Peyer's patch (tissue), 4 donors: Measurements from ENCODE around the gene MPV17. TPM values are rescaled to one million over a fixed set of nuclear protein-coding genes. Genes with fewer than 3 reads are reported as not detected.

Experiments used
- DNase-seq, 3 donors: peaks; one replicate each; pipeline ENCODE4 v3.0.0-alpha.2; 2017 to 2019
- H3K27ac ChIP-seq, 4 donors: fragments of 200-600 bp; sonication (generic); one replicate each; pipeline ENCODE4 v1.5.1; 2016 to 2019
- H3K27me3 ChIP-seq, 2 donors: fragments of 200-600 bp; sonication (generic); one replicate each; pipeline ENCODE4 v1.5.1; 2019
- H3K36me3 ChIP-seq, 3 donors: fragments of 200-600 bp; sonication (generic); one replicate each; pipeline ENCODE4 v1.5.1; 2016 to 2019
- H3K4me1 ChIP-seq, 4 donors: fragments of 200-600 bp; sonication (generic); one replicate each; pipeline ENCODE4 v1.5.1; 2016 to 2019
- H3K4me3 ChIP-seq, 4 donors: fragments of 200-600 bp; sonication (generic); 1 replicate in 3 of 4; 2 replicates in 1 of 4; pipeline ENCODE4 v1.5.1; 2016 to 2019; ENCODE audit warnings: mild to moderate bottlenecking in 1 of 4
- H3K9me3 ChIP-seq, 4 donors: fragments of 200-600 bp; sonication (generic); one replicate each; pipeline ENCODE4 v1.5.1; 2016 to 2019; ENCODE audit warnings: mild to moderate bottlenecking in 1 of 4
- CTCF ChIP-seq, 6 experiments: fragments of 450-650 bp in 4 of 6; fragments of 200-600 bp in 2 of 6; sonication (generic) in 1 of 6; IDR thresholded peaks; one replicate each; pipeline ENCODE4 v1.5.1; 2017 to 2019; ENCODE audit warnings: antibody characterized with exemption in 6 of 6, mild to moderate bottlenecking in 3 of 6, moderate library complexity in 1 of 6
- POLR2A ChIP-seq, 2 donors: fragments of 450-650 bp; IDR thresholded peaks; one replicate each; pipeline ENCODE4 v1.5.1; 2017; ENCODE audit warnings: antibody characterized with exemption in 2 of 2, mild to moderate bottlenecking in 2 of 2, moderate library complexity in 2 of 2
- total RNA-seq, 4 donors: library from RNA; depleted of rRNA; stranded (reverse); fragments of >200 nt; gene quantifications; one replicate each; pipeline ENCODE4 v1.1.0, GENCODE V29; 2016

Gene MPV17
- total RNA-seq, 4 donors from 2014 or later: 41.5 to 62.3 (median 51.6) TPM

DNA sequence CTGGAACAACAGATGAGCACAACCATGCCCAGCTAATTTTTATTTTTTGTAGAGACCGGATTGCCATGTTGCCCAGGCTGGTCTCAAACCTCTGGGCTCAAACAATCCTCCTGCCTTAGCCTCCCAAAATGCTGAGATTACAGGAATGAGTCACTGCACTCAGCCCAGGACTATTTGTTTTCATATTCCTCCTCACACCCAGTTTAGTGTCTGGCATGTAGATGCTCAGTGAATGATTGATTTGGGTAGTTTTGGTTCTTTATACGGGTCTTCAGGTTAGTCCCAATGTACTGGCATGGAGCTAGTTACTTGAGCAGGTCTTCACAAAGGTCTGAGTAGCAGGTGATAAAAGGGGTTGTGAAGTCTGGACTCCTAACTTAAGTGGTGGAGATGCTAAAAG is 41.0 kb upstream of the MPV17 start:
- peaks cover 0 to 4% (median under 1%) of the 10 kb centered on the region in 4 donors for H3K4me1 ChIP-seq
- H3K4me3 ChIP-seq: no peak overlapping the region
- DNase-seq: no peak
- H3K9me3 ChIP-seq: no peaks in the 10 kb centered on the region
- H3K27me3 ChIP-seq: no peaks in the 10 kb centered on the region
- H3K36me3 ChIP-seq: peaks cover 0 to 58% (median 4%) of the 10 kb centered on the region in 3 donors
- TF ChIP-seq POLR2A (IDR thresholded peaks at IDR 0.05): no peak
- no peak for TF ChIP-seq CTCF (IDR thresholded peaks at IDR 0.05)
- no peak overlapping the region for H3K27ac ChIP-seq

DNA sequence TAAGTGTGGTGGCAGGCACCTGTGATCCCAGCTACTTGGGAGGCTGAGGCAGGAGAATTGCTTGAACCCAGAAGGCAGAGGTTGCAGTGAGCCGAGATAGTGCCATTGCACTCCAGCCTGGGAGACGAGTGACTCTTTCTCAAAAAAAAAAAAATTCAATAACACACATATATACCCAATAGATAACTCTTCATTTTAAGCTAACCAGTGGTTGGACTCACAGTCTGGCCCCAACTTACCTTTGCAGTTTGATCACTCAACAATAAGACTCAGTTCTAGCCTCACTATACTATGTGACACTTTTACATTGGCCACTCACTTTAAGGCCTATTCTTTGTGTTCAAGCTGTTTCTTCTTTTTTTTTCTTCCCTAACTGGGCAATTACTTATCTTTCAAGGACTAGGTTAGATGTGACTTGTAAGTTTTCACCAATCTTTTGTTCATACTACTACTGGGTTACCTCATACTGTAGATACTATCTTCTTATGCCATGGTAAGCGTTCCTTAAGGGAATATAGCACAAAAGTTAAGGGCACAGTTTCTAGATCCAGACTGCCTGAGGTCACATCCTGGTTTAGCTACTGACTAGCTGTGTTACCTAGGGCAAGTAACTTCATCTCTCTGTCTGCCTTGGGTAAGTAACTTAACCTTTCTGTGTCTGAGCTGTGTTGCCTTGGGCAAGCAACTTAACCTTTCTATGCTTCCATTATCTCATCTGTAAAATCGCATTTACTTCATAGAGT is 40.0 kb upstream of the MPV17 start:
- DNase-seq: no peak
- H3K27me3 ChIP-seq: no peaks in the 10 kb centered on the region
- H3K4me1 ChIP-seq: peaks cover 0 to 7% (median 0%) of the 10 kb centered on the region in 4 donors
- H3K36me3 ChIP-seq: peaks cover 0 to 48% (median 4%) of the 10 kb centered on the region in 3 donors
- no peak overlapping the region for H3K4me3 ChIP-seq
- H3K9me3 ChIP-seq: no peaks in the 10 kb centered on the region
- H3K27ac ChIP-seq: no peak overlapping the region
- TF ChIP-seq POLR2A (IDR thresholded peaks at IDR 0.05): no peak
- no peak for TF ChIP-seq CTCF (IDR thresholded peaks at IDR 0.05)

DNA sequence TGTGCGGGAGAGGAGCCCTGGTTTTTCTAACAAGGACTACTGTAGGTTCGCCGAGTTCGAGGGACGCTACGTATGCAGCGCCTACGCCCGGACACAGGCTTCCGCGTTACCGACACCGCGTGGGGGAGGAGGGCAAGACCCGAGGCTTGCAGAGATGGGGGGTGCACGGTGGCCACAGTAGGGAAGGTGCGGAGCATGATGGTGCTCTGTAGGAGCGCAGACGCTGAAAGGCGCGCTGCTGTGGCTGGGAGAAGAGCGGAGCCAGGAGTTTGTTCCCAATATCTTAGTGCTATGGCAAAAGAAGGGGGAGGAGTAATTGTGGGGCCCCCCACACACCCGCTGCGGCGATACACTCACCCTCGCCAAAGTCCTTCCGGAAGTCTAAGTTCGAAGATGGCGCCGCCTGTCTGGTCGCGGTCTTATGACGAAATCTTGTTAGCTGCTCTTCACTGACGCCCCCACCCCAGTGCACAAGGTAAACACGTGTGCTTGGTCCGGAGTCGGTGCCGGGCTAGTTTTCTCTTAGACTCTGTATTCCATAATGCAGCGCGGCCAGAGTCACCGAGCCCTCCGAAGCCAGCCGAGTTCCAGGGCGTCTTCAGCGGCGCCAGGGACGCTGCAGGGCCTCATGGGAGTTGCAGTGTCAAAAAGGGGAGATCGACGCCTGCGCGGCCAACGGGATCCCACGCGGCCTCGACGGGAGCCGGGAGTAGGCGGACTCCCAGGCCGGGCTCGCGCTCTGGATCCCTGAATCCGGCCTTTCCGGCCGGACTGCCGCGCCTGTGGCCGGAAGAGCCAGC is 33.7 kb upstream of the MPV17 start, which contains the start of gene GTF3C2:
TSS of gene GTF3C2 (minus strand) at position 383 of the 800 bp plus-strand sequence. CDS start 13,210 bp downstream, outside the sequence.
- peak within 1 kb of the TSS; percentile 82 to 95 (median 92) for H3K27ac ChIP-seq
- DNase-seq: peak; percentile 95 to 98 (median 97)
- no peaks in the 10 kb centered on the region for H3K27me3 ChIP-seq
- H3K4me1 ChIP-seq: peaks cover 0 to 36% (median 5%) of the 10 kb centered on the region in 4 donors
- TF ChIP-seq POLR2A (IDR thresholded peaks at IDR 0.05): peak; percentile 8 to 26
- TF ChIP-seq CTCF (IDR thresholded peaks at IDR 0.05): peak in 2 of 6 experiments; percentile 21 to 34
- no peaks in the 10 kb centered on the region for H3K9me3 ChIP-seq
- peak within 1 kb of the TSS; percentile 58 to 97 (median 68) for H3K4me3 ChIP-seq
- H3K36me3 ChIP-seq: no peaks in the 10 kb centered on the region

GRCh38 chr2:27356056-27356381 is 33.1 kb upstream of the MPV17 start:
- TF ChIP-seq POLR2A (IDR thresholded peaks at IDR 0.05): no peak
- TF ChIP-seq CTCF (IDR thresholded peaks at IDR 0.05): no peak
- no peaks in the 10 kb centered on the region for H3K9me3 ChIP-seq
- H3K27me3 ChIP-seq: no peaks in the 10 kb centered on the region
- H3K27ac ChIP-seq: peak overlapping the region; percentile 82 to 95 (median 92)
- H3K4me1 ChIP-seq: peaks cover 0 to 36% (median 5%) of the 10 kb centered on the region in 4 donors
- DNase-seq: peak in 2 of 3 donors; percentile 76 to 81
- H3K4me3 ChIP-seq: peak overlapping the region; percentile 58 to 97 (median 68)
- no peaks in the 10 kb centered on the region for H3K36me3 ChIP-seq

DNA sequence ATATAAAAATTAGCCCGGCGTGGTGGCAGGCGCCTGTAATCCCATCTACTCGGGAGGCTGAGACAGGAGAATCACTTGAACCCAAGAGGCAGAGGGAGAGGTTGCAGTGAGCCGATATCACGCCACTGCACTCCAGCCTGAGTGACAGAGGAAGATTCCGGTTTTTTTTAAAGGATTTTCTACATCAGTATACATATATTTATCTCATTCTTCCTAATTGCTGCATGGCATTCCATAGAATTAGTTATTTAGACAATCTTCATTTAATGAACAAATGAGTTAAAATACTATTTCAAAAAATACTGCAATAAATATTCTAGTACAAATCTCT is 31.7 kb upstream of the MPV17 start:
- Histone ChIP-seq H3K27me3 (no peaks in the 10 kb centered on the region), H3K27ac (peak overlapping the region in 1 of 4 donors; percentile 1)
- TF ChIP-seq POLR2A (IDR thresholded peaks at IDR 0.05): no peak
- no peak for TF ChIP-seq CTCF (IDR thresholded peaks at IDR 0.05)

More for the DNA sequence above, 31.7 kb upstream of the MPV17 start:
- H3K4me1 ChIP-seq: peaks cover 0 to 36% (median 5%) of the 10 kb centered on the region in 4 donors
- H3K4me3 ChIP-seq: no peak overlapping the region
- no peaks in the 10 kb centered on the region for H3K9me3 ChIP-seq
- no peak for DNase-seq
- H3K36me3 ChIP-seq: no peaks in the 10 kb centered on the region
